H1 (cell line): ENCODE results near the gene ADCY5.

ENCODE experiments used
- ASH2L ChIP-seq: fragments of 200-600, 300-600 bp; sonication (generic); IDR thresholded peaks from one replicate; pipeline ENCODE4 v1.7.1; 2017; ENCODE audit warnings: low read length
- CBX8 ChIP-seq: fragments of 300-800, 300-1000 bp; sonication (generic); IDR thresholded peaks from 2 replicates; pipeline ENCODE4 v1.7.1; 2016; ENCODE audit warnings: low read depth, low read length, borderline replicate concordance
- CTCF ChIP-seq, 3 experiments: IDR thresholded peaks; 1 replicate in 2 of 3; 2 replicates in 1 of 3; pipeline versions ENCODE4 v1.5.1 to v1.6.1; 2011; ENCODE audit warnings: low read length in 3 of 3, mild to moderate bottlenecking in 3 of 3, inconsistent platforms in 2 of 3, low read depth in 1 of 3, moderate library complexity in 1 of 3; ENCODE audit not compliant: insufficient read depth in 1 of 3; ENCODE audit errors: control extremely low read depth in 1 of 3
- EP300 ChIP-seq, 2 experiments: IDR thresholded peaks; 1 replicate in 1 of 2; 2 replicates in 1 of 2; pipeline ENCODE4 v1.6.1; 2011 to 2012; ENCODE audit warnings: low read depth in 2 of 2, low read length in 2 of 2, mild to moderate bottlenecking in 2 of 2, borderline replicate concordance in 1 of 2, inconsistent platforms in 1 of 2, moderate library complexity in 1 of 2
- EZH2 ChIP-seq: fragments of 200-600 bp; sonication (generic); IDR thresholded peaks from 2 replicates; pipeline ENCODE4 v1.7.1; 2012; ENCODE audit warnings: low read depth, mild to moderate bottlenecking, moderate library complexity, low read length, inconsistent platforms; ENCODE audit not compliant: severe bottlenecking
- GTF2F1 ChIP-seq: IDR thresholded peaks from 2 replicates; pipeline ENCODE4 v1.6.1; 2012; ENCODE audit warnings: low read depth, low read length, improper control_type of control experiment, borderline replicate concordance
- POLR2A ChIP-seq, 2 experiments: IDR thresholded peaks; 1 replicate in 1 of 2; 2 replicates in 1 of 2; pipeline ENCODE4 v1.6.1; 2011; ENCODE audit warnings: low read depth in 2 of 2, low read length in 2 of 2, mild to moderate bottlenecking in 2 of 2; ENCODE audit errors: control extremely low read depth in 1 of 2
- POLR2AphosphoS5 ChIP-seq: IDR thresholded peaks from 2 replicates; pipeline ENCODE4 v1.6.1; 2011; ENCODE audit warnings: low read depth, low read length
- SP1 ChIP-seq: IDR thresholded peaks from 2 replicates; pipeline ENCODE4 v1.6.1; 2011; ENCODE audit warnings: low read depth, low read length
- TEAD4 ChIP-seq: IDR thresholded peaks from 2 replicates; pipeline ENCODE4 v1.6.1; 2012; ENCODE audit warnings: low read depth, low read length, inconsistent platforms, mixed read lengths
- YY1 ChIP-seq: IDR thresholded peaks from 2 replicates; pipeline ENCODE4 v1.6.1; 2011; ENCODE audit warnings: low read depth, mild to moderate bottlenecking, low read length

GRCh38 chr3:123442908-123443307, 6.0 kb downstream of the ADCY5 start:
- TF ChIP-seq CTCF (IDR thresholded peaks at IDR 0.05; ENCODE audit: control extremely low read depth in 1 of 3, insufficient read depth in 1 of 3, low read depth in 1 of 3, low read length in 3 of 3), result no peak
- no peak for TF ChIP-seq EP300 (IDR thresholded peaks at IDR 0.05; ENCODE audit: borderline replicate concordance in 1 of 2, low read depth in 2 of 2, low read length in 2 of 2)
- TF ChIP-seq POLR2A (IDR thresholded peaks at IDR 0.05; ENCODE audit: control extremely low read depth in 1 of 2, low read depth in 2 of 2, low read length in 2 of 2), result no peak
- no peak for TF ChIP-seq ASH2L
- TF ChIP-seq POLR2AphosphoS5, result no peak
- no peak for TF ChIP-seq TEAD4
- no peak for TF ChIP-seq GTF2F1
- TF ChIP-seq YY1, result no peak
- TF ChIP-seq CBX8, result no peak
- no peak for TF ChIP-seq EZH2
- no peak for TF ChIP-seq SP1
